SU-DHL-6 (cell line): Measurements from ENCODE around the gene SYNC.

Experiments
- EZH2phosphoT487 ChIP-seq: fragments of 200-600 bp; sonication (generic), shearing (Covaris generic); conservative IDR thresholded peaks from 2 replicates; pipeline ENCODE4 v1.6.1; 2018; ENCODE audit warnings: mild to moderate bottlenecking, antibody characterized with exemption, low read length, moderate library complexity, mixed read lengths
- TF ChIP-seq, protein P1 (sequence below): fragments of 200-600 bp; sonication (generic); IDR thresholded peaks from one replicate; pipeline ENCODE4 v1.5.1; 2017; ENCODE audit warnings: antibody characterized with exemption, mild to moderate bottlenecking, low read length, moderate library complexity; ENCODE audit not compliant: insufficient read depth, poor library complexity, severe bottlenecking

DNA sequence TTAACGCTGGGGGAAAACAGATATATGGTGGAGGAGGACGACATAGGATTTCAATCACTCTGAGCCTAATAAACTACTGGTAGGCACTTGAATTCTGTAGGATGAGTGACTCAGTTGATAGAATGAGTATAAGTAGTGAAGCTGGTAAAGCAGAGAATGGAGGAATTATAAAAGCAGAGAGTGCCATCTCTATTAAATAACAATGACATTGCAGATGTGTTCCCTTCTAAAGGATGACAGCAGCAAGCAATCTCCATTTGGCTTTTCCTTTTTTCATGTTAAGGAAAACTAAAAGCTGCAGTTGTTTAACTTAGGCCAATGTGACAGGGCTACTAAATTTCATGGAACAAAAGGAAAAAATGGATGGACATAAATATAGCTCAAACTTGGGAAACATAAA, 69.7 kb downstream of the SYNC start:
- TF ChIP-seq, protein P1, sequence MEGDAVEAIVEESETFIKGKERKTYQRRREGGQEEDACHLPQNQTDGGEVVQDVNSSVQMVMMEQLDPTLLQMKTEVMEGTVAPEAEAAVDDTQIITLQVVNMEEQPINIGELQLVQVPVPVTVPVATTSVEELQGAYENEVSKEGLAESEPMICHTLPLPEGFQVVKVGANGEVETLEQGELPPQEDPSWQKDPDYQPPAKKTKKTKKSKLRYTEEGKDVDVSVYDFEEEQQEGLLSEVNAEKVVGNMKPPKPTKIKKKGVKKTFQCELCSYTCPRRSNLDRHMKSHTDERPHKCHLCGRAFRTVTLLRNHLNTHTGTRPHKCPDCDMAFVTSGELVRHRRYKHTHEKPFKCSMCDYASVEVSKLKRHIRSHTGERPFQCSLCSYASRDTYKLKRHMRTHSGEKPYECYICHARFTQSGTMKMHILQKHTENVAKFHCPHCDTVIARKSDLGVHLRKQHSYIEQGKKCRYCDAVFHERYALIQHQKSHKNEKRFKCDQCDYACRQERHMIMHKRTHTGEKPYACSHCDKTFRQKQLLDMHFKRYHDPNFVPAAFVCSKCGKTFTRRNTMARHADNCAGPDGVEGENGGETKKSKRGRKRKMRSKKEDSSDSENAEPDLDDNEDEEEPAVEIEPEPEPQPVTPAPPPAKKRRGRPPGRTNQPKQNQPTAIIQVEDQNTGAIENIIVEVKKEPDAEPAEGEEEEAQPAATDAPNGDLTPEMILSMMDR: no peak
- TF ChIP-seq EZH2phosphoT487: no peak
